Measurements from ENCODE around the gene ARHGEF10L.

- TF ChIP-seq CTCF (optimal IDR thresholded peaks at IDR 0.05 in 1 of 3, IDR thresholded peaks at IDR 0.05 in 1 of 3, conservative IDR thresholded peaks at IDR 0.05 in 1 of 3; ENCODE audit: extremely low read depth in 1 of 3, insufficient read depth in 2 of 3, low read length in 3 of 3) (no peak), EZH2 (IDR thresholded peaks at IDR 0.05; ENCODE audit: low read length) (no peak)
Observed at GRCh38 chr1:17667641-17668040, 128.1 kb downstream of the ARHGEF10L start.

All from keratinocyte (primary cell).